ENCODE data around the gene PTGDS.

DNA sequence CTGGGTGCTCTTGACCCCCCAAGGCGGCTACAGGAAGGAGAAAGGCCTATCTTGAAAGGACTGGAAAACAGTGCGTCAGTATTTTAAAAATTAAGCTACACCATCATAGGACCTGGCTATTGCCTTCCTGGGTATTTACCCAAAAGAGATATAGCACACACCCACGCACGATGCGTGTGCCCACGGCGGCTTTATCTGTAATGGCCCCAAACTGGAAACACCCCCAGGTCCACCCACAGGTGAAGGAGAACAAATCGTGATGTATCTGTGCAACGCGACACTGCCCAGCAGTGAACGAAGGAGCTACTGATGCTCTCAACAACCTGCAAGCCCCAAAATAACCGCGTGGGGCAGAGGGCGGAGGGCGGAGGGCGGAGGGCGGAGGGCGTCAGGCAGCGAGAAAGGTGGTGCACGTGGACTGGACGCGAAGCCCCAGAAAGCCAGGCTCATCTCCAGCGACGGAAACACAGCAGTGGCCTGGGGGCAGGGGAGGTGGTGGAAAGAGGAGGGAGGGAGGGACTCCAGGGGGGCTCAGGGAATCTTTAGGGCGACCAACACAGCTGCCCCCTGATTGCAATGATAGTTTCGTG is 12.4 kb upstream of the PTGDS start:
- TF ChIP-seq ZFP30 (CRISPR knock-in tag; IDR thresholded peaks at IDR 0.05) (no peak), TOX (CRISPR knock-in tag; IDR thresholded peaks at IDR 0.05; ENCODE audit: borderline replicate concordance) (no peak), RARB (CRISPR knock-in tag; IDR thresholded peaks at IDR 0.05) (no peak), TCF4 (CRISPR knock-in tag; IDR thresholded peaks at IDR 0.05; ENCODE audit: borderline replicate concordance) (no peak), TSHZ2 (CRISPR knock-in tag; IDR thresholded peaks at IDR 0.05) (no peak)

All from SK-N-SH treated with all-trans-retinoic acid at 6 μM for 48 hours (cell line).